Loucy (cell line): ENCODE data around the gene COL20A1.

Experiments used
- H2AFZ ChIP-seq: fragments of 200-600 bp; sonication (generic); 2 replicates; pipeline ENCODE4 v1.6.0; 2016; ENCODE audit warnings: antibody characterized with exemption, mild to moderate bottlenecking, low read length, moderate library complexity
- H3F3A ChIP-seq: fragments of 200-600 bp; 2 replicates; pipeline ENCODE4 v1.6.0; 2016; ENCODE audit warnings: antibody characterized with exemption, low read depth, mild to moderate bottlenecking
- H3K27me3 ChIP-seq: fragments of 200-600 bp; sonication (generic); 2 replicates; pipeline ENCODE4 v1.6.1; 2014; ENCODE audit warnings: low read length, mild to moderate bottlenecking; ENCODE audit not compliant: insufficient read depth, poor library complexity, severe bottlenecking
- H3K36me3 ChIP-seq: fragments of 200-600 bp; sonication (generic); 2 replicates; pipeline ENCODE4 v1.6.1; 2016; ENCODE audit warnings: low read length; ENCODE audit not compliant: insufficient read depth
- H3K4me1 ChIP-seq: fragments of 200-600 bp; sonication (generic); 2 replicates; pipeline ENCODE4 v1.5.1; 2014; ENCODE audit warnings: low read length, mild to moderate bottlenecking; ENCODE audit not compliant: insufficient read depth, poor library complexity, severe bottlenecking
- H3K4me2 ChIP-seq: fragments of 200-600 bp; sonication (generic); 2 replicates; pipeline ENCODE4 v1.6.0; 2014; ENCODE audit warnings: antibody characterized with exemption, low read length, low read depth, mild to moderate bottlenecking; ENCODE audit not compliant: poor library complexity, severe bottlenecking
- H3K4me3 ChIP-seq: fragments of 200-600 bp; sonication (generic); 2 replicates; pipeline ENCODE4 v1.5.1; 2014; ENCODE audit warnings: low read length, mild to moderate bottlenecking, mixed read lengths; ENCODE audit not compliant: poor library complexity, severe bottlenecking
- H3K79me2 ChIP-seq: fragments of 200-600 bp; sonication (generic); 2 replicates; pipeline ENCODE4 v1.6.1; 2014; ENCODE audit warnings: low read length; ENCODE audit not compliant: insufficient read depth
- H3K9ac ChIP-seq: fragments of 200-600 bp; sonication (generic); 2 replicates; pipeline ENCODE4 v1.6.0; 2014; ENCODE audit warnings: mild to moderate bottlenecking, low read depth, low read length, moderate library complexity; ENCODE audit not compliant: poor library complexity, severe bottlenecking
- H3K9me2 ChIP-seq: fragments of 200-600 bp; sonication (generic); replicated peaks from 2 replicates; pipeline ENCODE4 v1.6.1; 2016; ENCODE audit warnings: low read depth, low read length, mixed read lengths
- H3K9me3 ChIP-seq: fragments of 200-600 bp; sonication (generic); 2 replicates; pipeline ENCODE4 v1.6.1; 2014; ENCODE audit warnings: mild to moderate bottlenecking, antibody characterized with exemption, low read length, low read depth; ENCODE audit not compliant: insufficient read depth
- H4K20me1 ChIP-seq: fragments of 200-600 bp; sonication (generic); 2 replicates; pipeline ENCODE4 v1.6.0; 2014; ENCODE audit warnings: antibody characterized with exemption, low read length, mild to moderate bottlenecking; ENCODE audit not compliant: insufficient read depth, poor library complexity, severe bottlenecking
- EZH2phosphoT487 ChIP-seq: fragments of 200-600 bp; IDR thresholded peaks from 2 replicates; pipeline ENCODE4 v1.6.1; 2018; ENCODE audit warnings: antibody characterized with exemption, mild to moderate bottlenecking, moderate library complexity, borderline replicate concordance
- TF ChIP-seq, protein P1 (sequence below): fragments of 200-600 bp; sonication (generic); conservative IDR thresholded peaks from 2 replicates; pipeline ENCODE4 v1.5.1; 2014; ENCODE audit warnings: mild to moderate bottlenecking, antibody characterized with exemption, low read length

COL20A1 gene

DNA sequence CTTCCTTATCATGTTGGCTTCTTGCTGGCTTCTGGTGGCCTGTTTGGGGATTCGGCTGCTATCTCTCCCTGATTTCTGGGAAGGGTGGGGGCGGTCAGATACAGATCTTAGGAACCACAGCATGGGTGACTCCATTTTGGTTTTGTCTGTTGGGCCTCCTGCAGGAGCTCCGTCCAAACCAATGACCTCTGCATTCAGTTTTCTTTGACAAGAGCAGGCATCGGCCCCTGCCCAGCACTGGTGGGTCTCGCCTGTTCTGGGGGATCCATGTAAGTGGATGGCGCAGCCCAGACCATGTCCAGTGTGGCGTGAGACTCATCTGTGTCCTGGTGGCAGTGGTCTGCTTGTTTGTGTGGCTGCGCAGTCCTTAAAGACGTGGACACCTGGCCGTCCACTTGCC, 29.0 kb upstream of the COL20A1 start:
- H3K79me2 ChIP-seq, result no peaks in the 10 kb centered on the region
- no peaks in the 10 kb centered on the region for H3K9me2 ChIP-seq
- H3K9me3 ChIP-seq, result no peaks in the 10 kb centered on the region
- H2AFZ ChIP-seq, result no peak overlapping the region
- no peaks in the 10 kb centered on the region for H3K36me3 ChIP-seq
- H3K4me1 ChIP-seq, result peaks cover 4% of the 10 kb centered on the region
- H3K9ac ChIP-seq, result no peak overlapping the region
- no peaks in the 10 kb centered on the region for H3F3A ChIP-seq
- TF ChIP-seq, protein P1, sequence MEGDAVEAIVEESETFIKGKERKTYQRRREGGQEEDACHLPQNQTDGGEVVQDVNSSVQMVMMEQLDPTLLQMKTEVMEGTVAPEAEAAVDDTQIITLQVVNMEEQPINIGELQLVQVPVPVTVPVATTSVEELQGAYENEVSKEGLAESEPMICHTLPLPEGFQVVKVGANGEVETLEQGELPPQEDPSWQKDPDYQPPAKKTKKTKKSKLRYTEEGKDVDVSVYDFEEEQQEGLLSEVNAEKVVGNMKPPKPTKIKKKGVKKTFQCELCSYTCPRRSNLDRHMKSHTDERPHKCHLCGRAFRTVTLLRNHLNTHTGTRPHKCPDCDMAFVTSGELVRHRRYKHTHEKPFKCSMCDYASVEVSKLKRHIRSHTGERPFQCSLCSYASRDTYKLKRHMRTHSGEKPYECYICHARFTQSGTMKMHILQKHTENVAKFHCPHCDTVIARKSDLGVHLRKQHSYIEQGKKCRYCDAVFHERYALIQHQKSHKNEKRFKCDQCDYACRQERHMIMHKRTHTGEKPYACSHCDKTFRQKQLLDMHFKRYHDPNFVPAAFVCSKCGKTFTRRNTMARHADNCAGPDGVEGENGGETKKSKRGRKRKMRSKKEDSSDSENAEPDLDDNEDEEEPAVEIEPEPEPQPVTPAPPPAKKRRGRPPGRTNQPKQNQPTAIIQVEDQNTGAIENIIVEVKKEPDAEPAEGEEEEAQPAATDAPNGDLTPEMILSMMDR, result no peak
- no peak for TF ChIP-seq EZH2phosphoT487
- no peaks in the 10 kb centered on the region for H4K20me1 ChIP-seq
- no peak overlapping the region for H3K4me2 ChIP-seq
- no peaks in the 10 kb centered on the region for H3K27me3 ChIP-seq
- H3K4me3 ChIP-seq, result no peak overlapping the region

DNA sequence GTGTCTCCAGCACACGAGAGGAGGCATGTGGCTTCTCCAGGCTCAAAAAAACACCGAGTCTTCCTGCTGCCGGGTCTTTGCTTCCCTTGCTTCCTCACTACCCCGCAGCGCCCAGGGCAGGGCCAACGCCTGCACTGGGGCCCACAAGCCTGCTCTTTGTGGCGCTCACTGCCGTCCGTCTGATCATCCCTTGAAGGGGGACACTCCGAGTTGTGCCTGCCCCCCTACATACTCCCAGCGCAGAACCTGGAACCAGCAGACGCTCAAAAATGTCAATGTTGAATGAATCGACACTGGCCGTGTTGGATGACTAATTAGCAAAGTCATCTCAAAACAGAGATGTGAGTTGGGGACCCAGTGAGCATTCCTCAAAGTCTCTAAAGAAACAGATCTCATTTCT, 28.5 kb upstream of the COL20A1 start:
- no peak overlapping the region for H2AFZ ChIP-seq
- no peak overlapping the region for H3K4me3 ChIP-seq
- H4K20me1 ChIP-seq, result no peaks in the 10 kb centered on the region
- no peaks in the 10 kb centered on the region for H3K9me3 ChIP-seq
- H3K27me3 ChIP-seq, result no peaks in the 10 kb centered on the region
- no peak for TF ChIP-seq EZH2phosphoT487
- TF ChIP-seq, protein P1, result no peak
- H3K36me3 ChIP-seq, result no peaks in the 10 kb centered on the region
- H3K4me1 ChIP-seq, result peaks cover 4% of the 10 kb centered on the region
- no peaks in the 10 kb centered on the region for H3K9me2 ChIP-seq
- no peak overlapping the region for H3K9ac ChIP-seq
- H3F3A ChIP-seq, result no peaks in the 10 kb centered on the region
- H3K4me2 ChIP-seq, result no peak overlapping the region
- no peaks in the 10 kb centered on the region for H3K79me2 ChIP-seq

DNA sequence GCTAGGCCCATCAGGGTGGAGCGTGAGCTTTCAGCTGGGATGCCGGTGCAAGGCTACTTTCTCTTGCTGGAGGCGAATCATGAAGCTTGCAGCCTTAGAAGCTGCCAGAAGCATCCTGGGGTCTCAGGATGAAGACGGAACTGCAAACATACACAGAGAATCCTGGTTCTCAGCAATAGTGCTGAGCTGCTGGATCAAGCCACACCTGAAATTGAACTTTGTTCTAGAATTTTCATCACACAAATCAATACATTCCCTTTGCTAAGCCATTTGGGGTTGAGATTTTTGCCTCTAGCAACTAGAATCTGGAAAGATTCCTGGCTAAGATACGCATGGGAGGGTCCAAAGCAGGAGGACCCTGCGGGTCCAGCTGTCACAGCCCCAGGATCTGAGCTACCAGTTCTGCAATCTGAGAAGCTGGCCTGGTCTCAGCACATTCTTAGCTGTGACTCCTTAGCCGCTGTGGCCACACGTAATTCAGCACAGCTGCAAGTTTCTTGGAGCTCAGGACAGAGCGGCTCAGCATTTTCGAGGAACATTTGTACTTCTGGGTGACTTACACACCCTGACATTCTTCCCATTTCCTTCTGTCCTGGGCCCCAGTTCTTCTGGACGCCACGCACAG, 27.0 kb upstream of the COL20A1 start:
- Histone ChIP-seq H4K20me1 (no peaks in the 10 kb centered on the region), H3K79me2 (no peaks in the 10 kb centered on the region), H2AFZ (no peak overlapping the region), H3K36me3 (no peaks in the 10 kb centered on the region), H3K4me3 (no peak overlapping the region), H3K4me1 (peaks cover 4% of the 10 kb centered on the region), H3K9ac (no peak overlapping the region), H3K9me2 (no peaks in the 10 kb centered on the region), H3K9me3 (no peaks in the 10 kb centered on the region), H3K27me3 (no peaks in the 10 kb centered on the region), H3F3A (no peaks in the 10 kb centered on the region), H3K4me2 (no peak overlapping the region)
- TF ChIP-seq, protein P1, result no peak
- no peak for TF ChIP-seq EZH2phosphoT487
